Measurements from ENCODE around the gene POGZ.
A peak's percentile ranks its signal among the peaks of the same experiment; 100 is the strongest.
"Not testable (repeated sequence)": the region's sequence is repeated elsewhere in the genome, so short reads cannot be mapped to it uniquely, and the experiment has no call there.

Gene POGZ

DNA sequence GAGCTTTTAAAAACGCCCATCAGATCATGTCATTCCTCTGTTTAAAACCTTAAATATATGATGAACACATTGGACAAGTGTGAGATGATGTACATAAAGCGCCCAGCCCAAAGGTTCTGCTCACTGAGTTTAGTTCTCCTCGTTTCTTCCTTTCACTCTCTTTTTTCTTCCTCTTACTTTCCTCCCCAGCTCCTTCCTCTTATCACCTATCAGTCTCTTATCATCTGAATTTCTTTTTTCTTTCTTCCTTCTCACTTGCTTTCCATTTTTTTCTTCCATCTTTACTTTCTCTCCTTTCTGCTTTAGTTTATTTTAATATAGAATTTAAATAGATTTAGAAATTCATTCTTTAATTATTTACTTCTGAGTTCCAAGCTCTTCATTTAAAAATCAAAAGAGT lies 17.8 kb upstream of the POGZ start:
- no peak for DNase-seq

DNA sequence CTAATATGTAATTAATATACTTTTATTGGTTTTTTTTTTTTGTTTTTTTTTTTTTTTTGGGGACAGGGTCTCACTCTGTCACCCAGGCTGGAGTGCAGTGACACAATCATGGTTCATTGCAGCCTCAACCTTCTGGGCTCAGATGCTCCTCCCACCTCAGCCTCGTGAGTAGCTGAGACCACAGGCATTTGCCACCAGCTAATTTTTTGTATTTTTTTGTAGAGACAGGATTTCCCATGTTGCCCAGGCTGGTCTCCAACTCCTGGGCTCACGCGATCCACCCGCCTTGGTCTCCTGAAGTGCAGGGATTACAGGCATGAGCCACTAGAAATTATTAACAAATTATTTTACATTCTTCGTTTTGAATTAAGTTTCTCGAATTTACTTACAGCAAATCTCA lies 16.8 kb upstream of the POGZ start:
- DNase-seq: no peak

DNA sequence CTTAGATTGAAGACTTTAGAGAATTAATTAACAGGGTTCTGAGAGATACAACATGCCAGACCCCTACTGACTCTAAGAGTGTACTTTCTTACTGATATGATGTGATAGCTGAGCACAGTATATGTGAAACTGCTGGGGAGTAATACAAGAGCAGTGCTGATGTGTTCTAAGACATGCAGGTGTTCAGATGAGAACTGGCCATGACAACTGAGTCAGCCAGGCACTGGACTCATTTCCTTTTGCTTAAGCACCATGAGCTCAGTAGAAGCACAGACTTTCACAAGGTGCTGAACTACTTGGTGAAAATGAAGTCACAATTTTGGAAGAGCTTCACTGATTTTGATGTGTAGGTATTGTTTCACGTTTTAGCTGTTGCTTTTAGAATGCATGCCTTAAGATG lies 15.9 kb upstream of the POGZ start:
- DNase-seq: no peak

DNA sequence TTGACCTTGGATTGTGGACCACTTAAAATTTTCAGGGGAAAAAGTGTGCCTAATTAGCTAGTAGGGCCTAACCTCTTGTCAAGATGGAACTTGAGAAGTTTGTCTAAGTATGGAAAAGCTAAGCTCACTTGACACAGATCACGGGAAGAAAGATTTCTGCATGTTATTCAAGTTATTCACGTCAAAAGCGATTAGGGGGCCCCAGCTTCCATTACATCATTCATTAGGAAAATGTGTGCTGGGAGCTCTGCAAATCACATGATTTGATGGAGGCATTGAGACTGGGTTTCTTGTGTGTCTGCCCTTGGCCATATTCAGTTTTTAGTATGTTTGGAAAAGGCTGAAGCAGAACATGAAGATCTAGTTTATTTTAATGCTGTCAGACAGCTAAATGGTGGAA lies 15.5 kb upstream of the POGZ start:
- DNase-seq: no peak

DNA sequence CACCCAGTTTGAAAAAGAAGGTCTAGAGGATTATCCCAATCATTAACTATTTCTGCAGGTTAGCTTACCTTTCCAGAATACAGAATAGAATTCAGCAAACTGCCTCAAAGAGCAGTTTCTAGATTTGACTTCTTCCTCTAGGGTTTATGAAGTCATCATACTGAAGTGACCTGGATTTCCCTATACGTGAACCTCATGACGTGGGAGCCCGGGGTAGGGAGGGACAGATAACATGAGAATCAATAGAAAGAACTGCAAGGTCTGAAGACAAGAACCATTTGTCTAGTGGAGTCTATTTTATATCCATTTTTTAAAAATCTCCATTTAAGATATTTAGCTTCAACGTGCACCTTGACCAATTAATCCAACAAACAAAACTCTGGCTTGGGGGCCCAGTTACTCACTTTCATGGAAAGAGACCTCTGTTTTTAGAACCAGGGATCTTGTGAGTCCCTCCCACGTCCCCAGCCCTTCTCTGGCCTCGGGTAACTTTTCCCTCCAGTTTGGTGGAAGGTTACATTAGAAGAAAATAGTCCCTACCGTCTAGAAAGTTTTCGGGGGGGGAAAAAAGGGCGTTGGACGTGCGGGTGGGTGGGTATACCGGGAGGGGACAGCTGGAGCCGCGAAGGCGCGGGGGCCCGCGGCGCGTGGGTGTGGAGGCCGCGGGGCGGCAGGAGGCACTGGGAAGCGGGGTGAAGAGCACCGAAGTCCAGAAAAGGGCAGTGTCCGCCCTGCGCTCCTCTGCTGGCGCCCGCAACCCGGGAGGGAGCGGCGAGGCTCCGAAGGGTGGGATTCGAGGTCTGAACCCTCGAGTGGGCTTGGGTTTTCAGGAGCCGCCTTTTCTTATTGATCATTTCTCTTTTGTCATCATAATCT lies 13.8 kb upstream of the POGZ start:
- DNase-seq: peak; percentile 77

DNA sequence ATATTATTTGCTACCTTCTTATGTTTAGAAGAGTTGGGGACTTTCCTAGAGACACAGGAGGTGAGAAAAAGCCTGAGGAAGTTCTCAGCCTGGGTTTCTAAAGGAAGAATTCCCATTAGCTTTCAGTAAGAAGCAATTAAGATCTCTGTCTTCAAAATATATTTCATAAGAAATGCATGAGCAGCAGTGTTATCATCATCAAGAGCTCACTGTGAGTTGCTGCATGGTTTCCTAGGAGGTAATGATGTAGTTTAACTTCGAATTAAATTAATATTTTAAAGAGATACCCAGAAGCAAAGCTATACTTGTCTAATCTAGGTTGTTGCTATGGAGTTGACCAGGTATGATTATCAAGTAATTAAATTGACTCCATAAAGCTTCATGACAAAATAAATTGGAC lies 5.7 kb upstream of the POGZ start:
- no peak for DNase-seq

DNA sequence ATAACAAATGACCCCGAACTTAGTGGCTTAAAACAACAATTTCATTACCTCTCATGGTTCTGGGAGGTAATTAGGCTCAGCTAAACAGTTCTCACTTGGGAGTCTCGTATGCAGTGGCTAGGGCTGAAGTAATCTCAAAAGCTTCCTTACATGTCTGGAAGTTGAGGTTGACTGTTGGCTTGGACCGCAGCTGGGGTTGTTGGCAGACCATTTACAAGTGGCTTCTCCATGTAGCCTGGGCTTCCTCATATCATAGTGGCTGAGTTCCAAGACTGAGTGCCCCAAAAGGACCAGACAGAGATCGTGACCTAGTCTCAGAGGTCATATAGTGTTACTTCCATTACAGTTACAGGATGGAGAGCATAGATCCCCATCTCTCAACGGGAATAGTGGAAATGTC lies 2.4 kb upstream of the POGZ start:
- no peak for DNase-seq

DNA sequence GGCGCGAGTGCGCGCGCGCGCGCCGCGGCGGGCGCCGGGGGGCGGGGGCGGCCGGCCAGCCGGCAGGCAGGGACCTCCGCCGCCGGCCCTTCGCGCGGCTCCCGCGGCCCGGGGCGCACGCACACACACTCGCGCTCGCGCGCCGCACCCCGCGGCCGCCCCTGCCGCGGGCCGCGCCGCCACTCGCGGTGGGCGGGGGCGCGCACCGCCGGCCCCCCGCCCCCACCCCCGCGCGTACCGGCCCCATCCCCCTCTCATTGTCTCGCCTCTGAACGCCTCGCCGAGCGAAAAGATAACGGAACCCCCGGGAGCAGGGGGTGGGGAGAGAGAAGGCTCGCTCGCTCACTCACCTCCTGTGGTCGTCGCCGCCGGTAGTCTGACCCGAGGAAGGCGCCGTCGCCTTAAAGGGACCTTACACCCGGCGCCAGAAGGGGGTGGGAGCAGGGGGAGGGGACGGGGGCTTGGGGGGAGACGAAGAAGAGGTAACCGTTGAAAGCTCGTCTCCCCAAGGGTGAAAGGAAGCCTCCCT lies 428 bp downstream of the POGZ start:
- DNase-seq: no peak

DNA sequence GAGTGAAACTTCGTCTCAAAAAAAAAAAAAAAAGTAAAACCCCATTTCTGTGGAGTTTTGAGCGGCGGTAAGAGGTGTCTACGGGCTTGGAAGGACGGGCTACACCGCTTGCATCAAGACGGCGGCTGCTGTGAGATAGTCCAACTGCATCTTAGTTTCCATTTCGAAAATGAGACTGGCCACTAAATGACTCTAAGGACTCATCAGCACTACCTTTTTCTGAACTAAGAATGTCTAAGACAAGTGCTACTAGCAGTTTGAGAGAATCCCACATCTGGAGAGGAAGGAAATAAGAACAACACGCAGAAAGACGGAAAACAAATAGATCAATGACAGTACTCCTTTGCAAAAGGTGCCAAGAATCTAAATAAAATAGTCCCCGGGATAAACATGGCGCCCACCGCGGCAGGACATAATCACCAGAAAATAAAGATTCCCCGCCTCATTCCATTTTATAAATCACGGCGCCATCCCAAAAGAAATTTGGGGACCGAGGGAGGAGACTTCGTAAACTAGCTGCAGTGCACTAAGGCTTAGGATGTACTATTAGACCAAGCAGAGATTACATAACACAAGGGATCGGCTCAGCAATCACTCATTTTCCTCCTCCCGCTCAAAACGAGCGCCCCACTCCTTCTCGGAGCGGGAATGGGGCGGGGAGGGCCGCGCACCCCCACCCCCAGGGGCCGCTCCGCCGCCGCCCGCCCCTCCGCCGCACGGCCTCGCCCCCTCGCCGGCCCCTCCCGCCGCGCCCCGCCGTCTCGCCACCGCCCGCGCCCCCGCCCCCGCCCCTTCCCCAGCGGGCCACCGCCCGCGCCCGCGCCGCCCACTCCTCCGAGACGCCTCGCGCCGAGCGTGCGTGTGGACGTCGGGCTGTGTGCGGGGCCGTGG lies 1.1 kb downstream of the POGZ start:
- peak; percentile 89 for DNase-seq

DNA sequence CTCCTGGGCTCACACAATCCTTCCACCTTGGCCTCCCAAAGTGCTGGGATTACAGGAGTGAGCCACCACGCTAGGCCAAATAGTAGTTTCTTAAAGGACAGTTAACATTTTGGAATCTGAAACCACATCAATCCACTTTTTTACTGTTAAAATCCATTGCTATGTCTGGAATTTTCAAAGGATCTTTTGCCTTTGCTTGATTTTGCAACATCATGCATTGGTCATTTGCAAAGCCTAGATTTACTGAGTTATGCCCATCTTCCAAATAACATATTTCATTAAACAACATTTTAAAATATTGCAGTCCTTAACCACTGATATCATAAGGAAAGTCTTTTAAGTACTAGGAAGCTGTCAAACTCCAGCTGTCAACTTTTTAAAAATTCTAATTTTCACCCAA lies 3.3 kb downstream of the POGZ start:
- no peak for DNase-seq

DNA sequence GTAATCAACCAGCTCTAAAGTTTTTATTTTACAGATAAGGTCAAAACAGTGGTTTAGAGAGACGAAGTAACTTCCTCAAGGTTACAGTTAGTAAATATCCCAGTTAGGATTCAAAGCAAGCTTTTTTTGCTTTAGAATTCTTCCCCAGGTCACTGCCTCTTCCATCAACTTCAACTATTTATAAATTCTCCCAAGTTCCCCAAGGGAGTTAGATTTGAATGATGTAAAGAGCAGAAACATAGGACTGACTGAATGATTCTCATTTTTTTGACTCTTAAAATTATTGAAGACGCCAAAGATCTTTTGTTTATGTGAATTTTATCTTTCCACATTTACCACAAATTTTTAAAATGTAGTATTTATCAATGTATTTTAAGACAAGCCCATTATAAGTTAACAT lies 4.1 kb downstream of the POGZ start:
- DNase-seq: no peak

DNA sequence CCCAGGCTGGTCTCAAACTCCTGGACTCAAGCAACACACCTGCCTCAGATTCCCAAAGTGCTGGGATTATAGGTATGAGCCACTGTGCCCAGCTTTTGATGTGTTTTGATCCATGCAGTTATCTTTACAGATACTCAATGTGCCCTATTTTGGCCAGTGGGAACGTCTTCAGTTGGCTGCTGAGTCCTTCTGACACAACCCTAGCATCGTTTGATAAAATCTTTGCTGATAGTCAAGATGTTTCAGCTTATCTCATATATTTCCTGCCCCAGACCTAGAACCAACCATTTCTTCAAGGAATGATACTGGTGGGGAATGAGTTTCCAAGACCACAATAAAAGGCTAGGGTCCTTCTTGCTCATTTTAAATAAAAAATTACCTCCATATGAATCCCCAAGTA lies 11.6 kb downstream of the POGZ start:
- no peak for DNase-seq

DNA sequence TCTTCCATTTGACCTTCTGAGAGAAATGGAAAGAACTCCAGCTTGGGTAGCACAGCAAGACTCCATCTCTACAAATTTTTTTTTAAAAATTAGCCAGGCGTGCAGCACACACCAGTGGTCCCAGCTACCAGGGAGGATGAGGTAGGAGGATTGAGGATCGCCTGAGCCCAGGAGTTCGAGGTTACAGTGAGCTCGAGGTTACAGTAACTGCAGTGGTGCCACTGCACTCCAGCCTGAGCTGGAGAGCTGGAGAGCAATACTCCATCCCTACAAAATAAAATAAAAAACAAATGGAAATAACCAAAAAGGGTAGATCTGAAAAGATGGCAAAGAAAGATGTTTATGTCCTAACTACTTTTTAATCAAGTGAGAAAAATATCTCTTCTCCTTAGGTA lies 14.5 kb downstream of the POGZ start:
- DNase-seq: no peak

DNA sequence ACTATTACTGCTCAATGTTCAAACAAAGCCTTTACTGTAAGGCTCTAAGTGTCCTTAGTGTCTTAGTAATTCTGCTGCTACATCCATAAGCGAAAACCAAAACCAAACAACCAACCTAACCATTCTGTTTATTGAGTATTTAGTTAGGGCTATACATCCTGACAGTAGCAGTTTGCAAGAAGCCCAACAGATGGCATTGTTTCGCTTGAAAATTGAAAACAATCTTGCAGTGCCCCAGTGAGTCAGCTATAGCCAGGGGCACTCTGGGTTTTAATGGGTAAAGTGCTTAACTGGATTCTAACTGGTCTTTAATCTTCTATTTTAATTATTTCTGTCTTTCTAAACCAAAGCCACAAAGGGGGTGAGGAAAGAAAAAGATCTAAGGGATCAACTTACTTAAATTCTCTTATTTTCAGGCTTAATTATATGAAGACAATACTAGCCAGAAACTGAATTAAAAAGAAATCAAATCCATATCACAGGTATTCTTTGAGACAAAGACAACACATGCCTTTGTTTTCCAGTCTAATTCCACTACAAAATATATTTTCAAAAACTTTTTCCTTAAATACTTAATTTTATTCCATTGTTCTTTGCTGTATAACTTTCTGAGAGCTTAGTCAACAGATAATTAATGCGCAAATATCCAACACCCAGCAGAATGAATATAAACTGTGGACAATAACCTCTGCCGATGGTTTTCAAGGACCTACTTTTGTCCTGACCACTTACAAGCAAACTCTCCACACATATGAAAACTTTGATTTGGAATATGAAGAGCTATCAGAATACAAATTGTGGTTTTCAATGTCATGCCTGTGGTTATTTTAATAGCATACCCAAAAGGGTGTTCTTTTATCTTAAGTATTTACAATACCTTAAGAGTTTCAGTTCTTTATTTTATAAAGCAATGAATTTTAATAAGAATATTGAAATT lies 15.2 kb downstream of the POGZ start:
- DNase-seq: peak; percentile 48

DNA sequence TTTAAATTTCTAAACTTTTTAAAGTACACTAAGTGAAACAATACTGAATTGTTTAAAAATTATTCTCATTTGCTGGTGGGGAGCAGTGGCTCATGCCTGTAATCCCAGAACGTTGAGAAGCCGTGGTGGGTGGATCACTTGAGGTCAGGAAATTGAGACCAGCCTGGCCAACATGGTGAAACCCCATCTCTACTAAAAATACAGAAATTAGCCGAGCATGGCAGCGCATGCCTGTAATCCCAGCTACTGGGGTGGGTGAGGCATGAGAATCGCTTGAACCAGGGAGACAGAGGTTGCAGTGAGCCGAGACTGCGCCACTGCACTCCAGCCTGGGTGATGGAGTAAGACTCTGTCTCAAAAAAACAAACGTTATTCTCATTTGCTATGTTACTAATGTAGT lies 21.9 kb downstream of the POGZ start:
- not testable (repeated sequence) for DNase-seq

DNA sequence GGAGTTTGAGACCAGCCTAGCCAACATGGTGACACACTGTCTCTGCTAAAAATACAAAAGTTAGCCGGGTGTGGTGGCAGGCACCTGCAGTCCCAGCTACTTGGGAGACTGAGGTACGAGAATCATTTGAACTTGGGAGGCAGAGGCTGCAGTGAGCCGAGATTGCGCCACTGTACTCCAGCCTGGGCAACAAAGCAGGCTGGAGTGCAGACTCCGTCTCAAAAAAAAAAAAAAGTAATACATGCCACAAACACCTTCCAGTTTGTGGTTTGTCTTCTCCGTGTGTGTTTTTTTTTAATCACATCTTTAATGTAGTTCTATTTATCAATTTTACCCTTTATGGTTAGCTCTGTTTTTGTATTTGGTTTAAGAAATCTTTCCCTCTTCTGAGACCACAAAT lies 22.3 kb downstream of the POGZ start:
- DNase-seq: no peak

DNA sequence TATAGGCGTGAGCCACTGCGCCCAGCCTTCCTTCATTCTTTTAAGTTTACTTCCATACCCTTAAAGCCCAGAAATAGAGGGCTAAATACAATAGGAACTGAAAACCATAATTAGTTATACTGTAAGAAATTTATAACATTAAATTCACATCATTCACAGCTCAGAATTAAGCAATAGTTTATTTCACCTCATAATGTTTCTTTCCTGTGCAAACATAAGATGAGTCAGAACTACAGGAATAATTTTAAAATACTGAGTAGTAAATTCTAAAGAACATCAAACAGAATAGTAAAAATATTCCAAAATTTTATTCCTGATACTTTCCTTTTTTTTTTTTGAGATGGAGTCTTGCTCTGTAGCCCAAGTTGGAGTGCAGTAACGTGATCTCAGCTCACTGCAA lies 24.1 kb downstream of the POGZ start:
- no peak for DNase-seq

DNA sequence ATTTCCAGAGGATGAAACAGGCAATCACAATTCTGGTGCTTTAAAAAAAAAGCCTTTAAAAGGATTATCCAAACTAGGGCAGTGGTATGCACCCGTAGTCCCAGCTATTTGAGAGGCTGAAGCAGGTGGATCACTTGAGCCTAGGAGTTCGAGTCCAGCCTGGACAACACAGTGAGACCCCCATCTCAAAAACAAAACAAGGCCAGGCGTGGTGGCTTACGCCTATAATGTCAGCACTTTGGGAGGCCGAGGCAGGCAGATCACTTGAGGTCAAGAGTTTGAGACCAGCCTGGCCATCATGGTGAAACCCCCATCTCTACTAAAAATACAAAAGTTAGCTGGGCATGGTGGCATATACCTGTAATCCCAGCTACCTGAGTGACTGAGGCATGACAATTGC lies 25.5 kb downstream of the POGZ start:
- DNase-seq: not testable (repeated sequence)

DNA sequence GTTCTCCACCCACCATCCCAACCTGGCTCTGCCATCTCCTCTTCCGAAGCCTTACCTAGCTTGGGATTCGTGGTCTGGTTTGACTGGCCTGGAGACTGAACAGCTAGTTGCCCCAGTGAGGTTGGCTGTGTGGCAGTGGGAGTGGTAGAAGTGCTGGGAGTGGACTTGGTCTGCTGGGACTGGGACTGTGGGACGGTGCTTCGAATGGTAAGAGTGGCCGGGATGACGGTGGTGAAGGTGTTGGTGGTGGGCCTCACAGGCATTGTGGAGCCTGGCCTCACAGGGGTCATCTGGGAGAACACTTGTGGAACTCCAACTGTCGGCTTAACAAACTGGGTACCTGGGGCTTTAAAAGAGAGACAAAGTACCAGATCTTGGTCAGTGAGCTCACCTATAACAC lies 31.2 kb downstream of the POGZ start:
- no peak for DNase-seq

DNA sequence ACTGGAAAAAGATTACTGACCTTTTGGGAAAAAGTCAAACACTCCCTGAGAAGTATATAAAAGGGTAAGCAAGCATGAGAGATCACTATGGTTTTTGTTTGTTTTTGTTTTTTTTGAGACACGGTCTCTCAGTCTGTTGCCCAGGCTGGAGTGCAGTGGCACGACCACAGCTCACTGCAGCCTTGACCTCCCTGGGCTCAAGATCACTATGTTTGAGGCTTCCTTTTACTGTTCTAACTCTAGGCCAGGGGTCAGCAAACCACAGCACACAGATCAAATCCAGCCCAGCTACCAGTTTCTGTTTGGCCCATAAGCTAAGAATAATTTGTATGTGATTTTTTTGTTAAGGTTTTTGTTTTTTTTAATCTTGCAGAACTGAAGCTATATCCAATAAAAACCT lies 34.2 kb downstream of the POGZ start:
- DNase-seq: no peak

DNA sequence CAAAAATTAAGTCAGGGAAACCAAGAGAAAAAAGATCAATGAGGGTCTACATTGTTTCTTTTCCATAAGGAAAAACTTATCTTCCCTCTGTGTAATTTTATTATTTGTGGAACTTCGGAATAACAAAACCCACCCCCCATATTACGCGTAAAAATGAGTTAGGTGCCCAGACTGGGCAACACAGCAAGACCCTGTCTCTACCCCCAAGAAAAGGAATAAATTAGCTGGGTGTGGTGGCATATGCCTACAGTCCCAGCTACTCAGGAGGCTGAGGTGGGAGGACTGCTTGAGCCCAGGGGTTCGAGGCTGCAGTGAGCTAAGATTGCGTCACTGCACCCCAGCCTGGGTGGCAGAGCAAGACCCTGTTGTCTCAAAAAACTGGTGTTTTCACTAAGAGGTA lies 39.5 kb downstream of the POGZ start:
- DNase-seq: no peak

DNA sequence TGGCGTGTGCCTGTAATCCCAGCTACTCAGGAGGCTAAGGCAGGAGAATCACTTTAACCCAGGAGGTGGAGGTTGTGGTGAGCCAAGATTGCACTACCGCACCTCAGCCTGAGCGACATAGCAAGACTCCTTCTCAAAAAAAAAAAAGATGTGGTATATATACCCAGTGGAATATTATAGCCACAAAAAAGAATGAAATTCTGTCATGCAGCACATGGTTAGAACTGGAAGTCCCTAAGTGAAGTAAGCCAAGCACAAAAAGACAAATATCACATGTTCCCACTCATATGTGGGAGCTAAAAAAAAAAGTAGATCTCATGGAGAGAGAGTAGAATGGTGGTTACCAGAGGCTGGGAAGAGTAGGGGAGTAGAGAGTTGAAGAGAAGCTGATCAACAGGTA lies 41.2 kb downstream of the POGZ start:
- DNase-seq: no peak

DNA sequence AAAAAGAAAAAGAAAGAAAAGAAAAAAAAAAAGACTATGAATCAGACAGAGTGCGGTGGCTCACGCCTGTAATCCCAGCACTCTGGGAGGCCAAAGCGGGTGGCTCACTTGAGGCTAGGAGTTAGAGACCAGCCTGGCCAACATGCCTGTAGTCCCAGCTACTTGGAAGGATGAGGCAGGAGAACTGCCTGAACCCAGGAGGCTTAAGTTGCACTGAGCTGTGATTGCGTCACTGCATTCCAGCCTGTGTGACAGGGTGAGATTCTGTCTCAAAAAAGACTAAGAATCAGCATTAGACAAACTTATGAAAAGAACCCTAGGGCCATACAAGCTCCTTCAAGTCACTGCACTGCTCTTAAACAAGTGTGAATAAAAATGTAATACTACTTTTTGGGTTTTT lies 43.1 kb downstream of the POGZ start:
- no peak for DNase-seq

Data from right forelimb (tissue), 1 donor.